NCI-H1417 treated with DMSO at 0.1 percent for 48 hours (cell line): ENCODE data around the gene FAM25G.
"Not testable (repeated sequence)": the region's sequence is repeated elsewhere in the genome, so short reads cannot be mapped to it uniquely, and the experiment has no call there.

Experiments used
- DNase-seq: peaks from one replicate; lab custom pipeline; 2025; lab: John Stamatoyannopoulos, UW

The FAM25G gene

GRCh38 chr10:47491600-47491999, at the start of gene FAM25G:
Gene FAM25G (minus strand): TSS chr10:47491700. CDS start chr10:47491674, 26 bp downstream.
- not testable (repeated sequence) for DNase-seq

DNA sequence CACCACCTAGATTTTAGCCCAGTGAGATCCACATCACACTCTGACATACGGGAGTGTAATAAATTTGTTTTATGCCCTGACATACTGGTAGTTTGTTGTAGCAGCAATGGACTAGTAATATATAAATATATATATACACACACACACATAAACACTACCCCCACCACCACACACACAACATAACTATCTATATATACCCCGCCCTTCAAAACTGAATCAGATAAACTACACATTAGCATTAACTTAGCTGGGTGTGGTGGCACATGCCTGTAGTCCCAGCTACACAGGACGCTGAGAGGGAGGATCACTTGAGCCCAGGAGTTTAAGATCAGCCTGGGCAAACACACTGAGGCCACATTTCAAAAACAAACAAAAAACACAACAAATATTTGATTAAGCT, 44.9 kb upstream of the FAM25G start:
- not testable (repeated sequence) for DNase-seq

DNA sequence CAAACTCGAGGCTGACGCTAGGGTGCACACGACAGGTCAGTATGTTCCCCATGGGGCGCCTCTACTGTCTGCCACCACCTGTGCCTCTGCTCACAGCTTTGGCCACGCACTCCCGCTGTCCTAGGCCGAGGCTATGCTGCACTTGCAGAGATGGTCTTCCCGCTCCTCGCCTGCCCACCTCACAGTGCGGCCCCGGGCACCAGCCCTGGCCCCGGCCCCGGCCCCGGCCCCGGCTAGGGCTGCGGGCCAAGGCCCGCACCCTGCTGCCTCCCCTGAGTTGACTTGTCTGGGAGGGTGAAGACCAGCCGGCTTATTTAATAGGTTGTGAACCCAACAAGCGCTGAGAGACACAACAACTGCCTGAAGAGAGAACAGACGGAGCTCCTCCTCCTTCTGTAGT, 32.0 kb upstream of the FAM25G start, which contains the start of gene AGAP9:
Gene AGAP9 (minus strand): TSS at position 164 of the 400 bp plus-strand sequence. CDS start 112 bp downstream, at position 52.
- not testable (repeated sequence) for DNase-seq

DNA sequence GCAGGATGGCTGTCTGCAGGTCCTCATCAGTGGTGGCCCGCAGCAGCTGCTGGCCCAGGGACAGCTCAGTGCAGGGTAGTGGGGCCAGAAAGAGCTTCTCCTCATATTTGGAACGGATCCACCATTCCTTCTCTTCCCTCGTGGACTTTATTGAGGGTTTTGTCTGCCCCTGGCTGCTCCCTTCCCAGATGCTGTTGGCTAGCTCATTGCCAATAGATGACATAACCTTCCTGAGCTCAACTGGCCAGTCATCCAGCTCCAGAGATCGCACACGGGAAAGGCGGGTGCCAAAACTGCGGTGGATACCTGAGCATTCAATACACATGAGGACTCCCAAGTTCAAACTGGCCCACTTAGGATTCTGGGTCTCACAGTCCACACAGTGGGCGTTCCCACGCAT, 10.8 kb upstream of the FAM25G start:
- DNase-seq = not testable (repeated sequence)

DNA sequence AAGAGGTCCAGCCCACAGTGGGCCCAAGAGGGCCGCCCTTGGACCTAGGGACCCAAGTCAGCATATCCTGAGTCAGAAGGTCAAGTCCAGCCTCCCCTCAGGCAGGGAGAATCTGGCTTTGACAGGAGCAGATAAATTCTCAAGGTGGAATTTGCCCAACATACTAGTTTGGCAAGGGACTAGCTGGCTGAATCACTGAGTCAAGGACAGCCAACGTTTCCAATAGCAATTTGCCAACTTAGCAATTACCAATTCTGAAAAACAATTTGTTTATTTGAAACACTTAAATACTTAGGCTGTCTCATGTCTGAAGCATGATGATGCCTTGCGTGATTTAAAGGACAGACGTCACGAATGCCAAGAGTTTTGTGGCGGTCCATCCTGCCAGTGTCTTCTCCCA, 2.7 kb upstream of the FAM25G start:
- DNase-seq = not testable (repeated sequence)

GRCh38 chr10:47489630-47490029, 1.9 kb downstream of the FAM25G start:
- DNase-seq = not testable (repeated sequence)

DNA sequence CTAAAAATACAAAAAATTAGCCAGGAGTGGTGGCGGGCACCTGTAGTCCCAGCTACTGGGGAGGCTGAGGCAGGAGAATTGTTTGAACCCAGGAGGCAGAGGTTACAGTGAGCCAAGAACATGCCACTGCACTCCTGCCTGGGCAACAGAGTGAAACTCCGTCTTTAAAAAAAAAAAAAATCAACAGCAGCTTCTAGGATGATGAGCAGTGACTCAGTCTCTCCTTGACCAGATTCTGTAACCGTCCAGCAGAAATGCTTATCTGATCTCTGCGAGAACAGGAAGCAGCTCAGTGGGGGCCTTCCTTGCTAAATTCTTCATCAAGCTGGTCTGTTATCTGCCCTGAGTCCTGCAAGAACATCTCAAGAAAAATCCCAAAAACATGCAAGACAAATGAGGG, 5.6 kb downstream of the FAM25G start:
- DNase-seq = not testable (repeated sequence)

GRCh38 chr10:47484786-47485185, 6.7 kb downstream of the FAM25G start:
- not testable (repeated sequence) for DNase-seq

- not testable (repeated sequence) for DNase-seq
Observed at GRCh38 chr10:47483923-47484322, 7.6 kb downstream of the FAM25G start, which contains the start of gene ANXA8. Gene ANXA8 (minus strand): TSS chr10:47484115. CDS start chr10:47483933, 182 bp downstream.

GRCh38 chr10:47482367-47482766, 9.1 kb downstream of the FAM25G start:
- not testable (repeated sequence) for DNase-seq

DNA sequence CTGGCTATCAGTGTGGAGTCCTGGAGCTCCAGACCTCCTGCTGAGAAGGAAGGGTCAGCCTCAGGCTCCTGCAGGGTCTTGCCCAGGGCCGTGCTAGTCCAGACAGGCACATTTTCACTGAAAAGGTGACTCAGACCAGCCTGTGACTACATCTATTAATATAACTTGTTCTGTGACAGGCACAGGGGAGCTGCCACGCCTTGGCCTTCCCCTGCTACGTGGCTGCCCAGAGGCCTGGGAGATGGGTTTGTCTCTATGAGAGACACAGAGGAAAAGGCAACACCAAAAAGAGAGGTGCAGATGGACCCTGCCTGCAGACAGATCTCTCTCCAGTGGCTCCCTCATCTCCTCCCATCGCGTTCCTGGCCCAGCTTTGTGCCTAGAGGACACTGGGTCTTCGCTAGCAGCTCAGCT, 9.7 kb downstream of the FAM25G start:
- not testable (repeated sequence) for DNase-seq

- DNase-seq = not testable (repeated sequence)
Observed at GRCh38 chr10:47481182-47481766, 10.2 kb downstream of the FAM25G start.

- DNase-seq = not testable (repeated sequence)
Observed at GRCh38 chr10:47480133-47480532, 11.4 kb downstream of the FAM25G start.

DNA sequence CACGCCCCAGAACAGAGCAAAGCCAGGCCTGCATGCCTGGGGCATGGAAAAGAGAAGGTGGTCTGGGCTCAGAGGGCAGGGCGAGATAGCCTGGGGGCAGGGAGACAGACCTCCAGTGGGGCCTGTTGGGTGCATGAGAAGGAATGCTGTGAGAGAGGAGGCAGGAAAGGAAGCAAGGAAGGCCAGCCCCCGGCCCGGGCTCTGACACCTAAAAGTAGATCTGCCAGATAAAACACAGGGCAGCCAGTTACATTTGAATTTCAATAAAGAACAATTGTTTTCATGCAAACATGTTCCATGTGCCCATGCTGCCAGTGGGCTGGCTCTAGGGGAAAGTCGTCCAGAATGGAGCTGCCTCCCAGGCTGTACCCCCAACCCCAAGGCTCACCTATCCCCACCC, 13.4 kb downstream of the FAM25G start:
- DNase-seq = not testable (repeated sequence)

- not testable (repeated sequence) for DNase-seq
Observed at GRCh38 chr10:47477078-47477477, 14.4 kb downstream of the FAM25G start.

- DNase-seq = not testable (repeated sequence)
Observed at GRCh38 chr10:47475101-47475500, 16.4 kb downstream of the FAM25G start.

DNA sequence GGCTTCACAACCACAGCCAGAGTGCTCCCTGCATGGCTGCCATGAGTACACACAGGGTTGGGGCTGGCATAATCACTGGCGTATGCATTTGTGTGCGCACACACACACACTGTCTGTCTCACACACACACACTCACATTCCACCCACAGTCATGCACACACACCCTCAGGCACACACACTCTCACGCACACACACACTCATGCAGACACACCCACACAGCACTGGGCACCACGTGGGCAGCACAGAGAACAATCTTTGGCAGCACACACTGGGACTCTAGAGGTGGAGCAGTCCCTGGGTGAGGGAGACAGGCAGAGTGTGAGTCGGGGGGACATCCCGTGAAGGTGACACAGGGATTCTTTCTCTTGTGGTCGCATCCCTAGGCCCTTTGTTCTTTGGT, 18.0 kb downstream of the FAM25G start:
- not testable (repeated sequence) for DNase-seq

GRCh38 chr10:47472647-47473046, 18.9 kb downstream of the FAM25G start:
- DNase-seq = not testable (repeated sequence)

- DNase-seq = not testable (repeated sequence)
Observed at GRCh38 chr10:47472072-47472471, 19.4 kb downstream of the FAM25G start.

- DNase-seq = not testable (repeated sequence)
Observed at GRCh38 chr10:47468731-47469528, 22.6 kb downstream of the FAM25G start.

GRCh38 chr10:47467957-47468356, 23.5 kb downstream of the FAM25G start:
- DNase-seq = not testable (repeated sequence)

GRCh38 chr10:47467458-47467857, 24.0 kb downstream of the FAM25G start:
- DNase-seq = not testable (repeated sequence)
